ENCODE data around the gene LCOR.
"Not testable (repeated sequence)": the region's sequence is repeated elsewhere in the genome, so short reads cannot be mapped to it uniquely, and the experiment has no call there.

LCOR gene

DNA sequence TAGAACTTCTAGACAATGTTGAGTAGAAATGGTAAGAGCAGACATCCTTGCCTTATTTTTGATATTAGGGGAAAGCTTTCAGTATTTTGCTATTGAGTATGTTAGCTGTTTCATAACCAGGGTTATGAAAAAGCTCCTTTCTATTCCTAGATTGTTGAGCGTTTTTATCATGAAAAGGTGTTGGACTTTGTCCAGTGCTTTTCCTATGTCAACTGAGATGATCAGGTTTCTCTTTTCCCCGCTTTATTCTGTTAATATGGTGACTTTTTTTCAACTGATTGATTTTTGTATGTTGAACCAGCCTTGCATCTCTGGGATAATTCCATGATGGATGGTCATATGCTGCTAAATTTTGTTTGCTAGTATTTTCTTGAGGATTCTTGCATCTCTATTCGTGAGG, 58.5 kb downstream of the LCOR start:
- DNase-seq: no peak

DNA sequence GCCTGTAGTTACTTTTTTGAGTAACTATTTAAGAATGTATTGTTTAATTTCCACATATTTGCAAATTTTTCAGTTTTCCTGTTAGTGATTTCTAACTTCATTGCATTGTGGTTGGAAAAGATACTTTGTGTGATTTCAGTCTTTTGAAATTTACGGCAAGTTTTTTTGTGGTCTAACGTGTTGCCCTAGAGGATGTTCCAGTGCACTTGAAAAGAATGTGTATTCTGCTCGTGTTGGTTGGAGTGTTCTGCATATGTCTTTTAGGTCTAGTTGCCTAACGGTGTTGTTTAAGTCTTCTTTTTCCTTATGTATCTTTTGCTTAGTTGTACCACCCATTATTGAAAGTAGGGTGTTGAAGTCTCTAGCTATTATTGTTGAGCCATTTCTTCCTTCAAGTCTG, 59.7 kb downstream of the LCOR start:
- no peak for DNase-seq

DNA sequence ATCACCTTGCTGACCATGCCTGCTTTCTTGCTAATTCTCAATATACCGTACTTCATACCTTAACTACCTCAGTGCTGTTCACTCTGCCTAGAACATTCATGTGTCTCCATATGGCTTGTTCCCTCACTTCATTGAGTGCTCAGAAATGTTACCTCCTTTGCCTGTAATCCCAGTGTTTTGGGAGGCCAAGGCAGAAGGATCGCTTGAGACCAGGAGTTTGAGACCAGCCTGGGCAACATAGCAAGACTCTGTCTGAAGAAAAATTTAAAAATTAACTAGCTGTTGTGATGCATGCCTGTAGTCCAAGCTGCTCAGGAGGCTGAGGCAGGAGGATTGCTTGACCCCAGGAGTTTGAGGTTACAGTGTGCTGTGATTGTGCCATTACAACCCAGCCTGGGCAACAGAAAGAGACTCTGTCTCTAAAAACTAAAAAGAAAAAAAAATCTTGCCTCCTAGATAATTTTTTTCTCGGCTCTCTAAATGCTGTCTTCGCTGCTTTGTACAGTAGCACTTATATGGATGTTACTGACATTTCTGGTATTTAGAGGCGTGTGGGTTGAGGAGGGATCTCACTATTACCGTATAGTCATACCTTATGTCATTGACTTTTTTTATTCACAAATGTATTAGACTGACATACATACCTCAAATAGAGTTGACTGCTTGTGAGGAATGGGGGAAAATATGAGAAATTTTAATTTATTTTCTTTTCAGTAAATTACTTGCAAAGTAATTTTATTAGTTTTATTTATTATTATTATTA, 63.7 kb downstream of the LCOR start:
- DNase-seq: no peak

DNA sequence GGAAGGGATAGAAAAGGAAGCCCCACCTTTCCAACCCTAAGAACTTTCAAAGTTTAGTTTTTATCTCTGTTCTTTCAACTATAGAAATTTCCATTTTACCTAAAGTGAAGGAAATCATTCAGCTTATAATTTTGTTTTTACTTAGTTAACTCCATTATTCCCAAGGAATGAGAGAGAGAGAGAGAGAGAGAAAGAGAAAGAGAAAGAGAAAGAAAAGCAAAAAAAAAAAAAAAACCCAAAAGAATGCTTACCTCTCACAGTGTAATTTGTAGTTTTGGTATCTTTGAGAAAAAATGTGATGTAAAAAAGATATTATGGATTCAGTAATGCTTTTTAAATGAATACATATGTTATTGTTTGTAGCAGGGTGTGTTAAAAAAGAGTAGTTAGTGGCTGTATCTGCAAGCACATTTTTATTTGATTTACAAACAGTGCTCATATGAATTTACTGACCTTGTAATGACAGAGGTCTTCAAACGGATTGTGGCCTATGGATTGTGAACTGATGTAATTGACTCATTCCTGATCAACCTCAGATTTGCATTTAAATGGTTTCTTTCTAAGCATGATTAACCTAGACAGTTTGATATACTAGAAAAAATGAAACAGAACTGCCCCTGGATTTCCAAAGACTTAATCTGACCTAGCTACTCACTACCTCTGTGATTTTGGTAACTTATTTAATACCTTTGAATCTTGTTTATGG, 64.9 kb downstream of the LCOR start:
- DNase-seq: no peak

DNA sequence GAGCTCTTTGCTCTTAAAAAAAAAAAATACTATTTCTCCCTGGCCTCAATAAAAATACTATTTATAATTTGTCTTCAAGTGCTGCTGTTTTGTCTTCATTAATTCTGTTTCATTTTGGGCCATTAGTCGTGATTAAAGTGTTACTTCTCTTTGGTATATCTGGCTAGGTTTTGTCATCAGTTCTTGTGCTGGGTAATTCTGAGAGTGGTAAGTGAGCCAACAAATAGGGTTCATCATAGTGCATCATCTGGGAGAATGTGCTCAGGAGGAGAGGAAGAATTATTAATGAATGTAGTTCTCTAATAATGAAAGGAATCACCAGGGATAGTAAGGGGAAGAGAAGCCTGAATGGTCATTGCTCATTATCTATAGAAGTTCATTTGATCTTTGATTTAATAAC, 70.0 kb downstream of the LCOR start:
- no peak for DNase-seq

DNA sequence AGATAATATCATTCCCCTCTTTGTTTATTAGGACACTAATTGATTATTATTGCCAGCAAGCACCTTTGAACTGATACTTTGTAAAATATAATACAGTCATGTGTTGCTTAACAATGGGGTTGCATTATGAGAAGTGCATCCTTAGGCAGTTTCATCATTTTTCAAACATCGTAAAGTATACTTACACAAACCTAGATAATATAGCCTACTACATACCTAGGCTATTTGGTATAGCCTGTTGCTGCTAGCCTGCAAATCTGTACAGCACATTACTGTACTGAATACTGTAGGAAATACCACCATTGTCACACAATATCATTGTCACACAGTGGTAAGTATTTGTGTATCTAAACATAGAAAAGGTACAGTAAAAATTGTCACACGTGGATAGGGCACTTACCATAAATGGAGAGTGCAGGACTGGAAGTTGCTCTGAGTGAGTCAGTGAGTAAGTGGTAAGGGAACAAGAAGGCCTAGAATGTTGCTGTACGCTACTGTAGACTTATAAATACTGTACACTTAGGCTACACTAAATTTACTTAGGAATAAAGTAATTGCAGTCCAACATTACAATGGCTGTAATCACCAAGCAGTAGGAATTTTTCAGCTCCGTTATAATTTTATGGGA, 70.7 kb downstream of the LCOR start:
- DNase-seq: no peak

DNA sequence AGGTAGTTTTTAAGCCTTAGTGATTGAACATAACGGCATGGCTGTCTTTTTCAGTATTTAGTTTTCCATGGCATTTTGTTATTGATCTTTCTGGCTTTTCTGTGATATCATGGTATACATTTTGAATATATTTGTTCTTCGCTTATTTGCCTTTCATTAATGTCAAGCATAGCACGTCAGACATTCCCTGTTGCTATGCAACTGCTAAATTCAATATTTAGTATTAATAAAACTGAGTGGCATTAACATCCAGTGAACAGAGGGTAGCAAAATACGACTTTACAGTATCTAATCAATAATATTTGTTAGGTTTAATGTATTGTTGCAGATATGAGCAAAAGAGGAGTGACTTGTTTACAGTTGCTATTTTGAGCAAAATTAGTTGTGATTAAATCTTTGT, 72.5 kb downstream of the LCOR start:
- no peak for DNase-seq

DNA sequence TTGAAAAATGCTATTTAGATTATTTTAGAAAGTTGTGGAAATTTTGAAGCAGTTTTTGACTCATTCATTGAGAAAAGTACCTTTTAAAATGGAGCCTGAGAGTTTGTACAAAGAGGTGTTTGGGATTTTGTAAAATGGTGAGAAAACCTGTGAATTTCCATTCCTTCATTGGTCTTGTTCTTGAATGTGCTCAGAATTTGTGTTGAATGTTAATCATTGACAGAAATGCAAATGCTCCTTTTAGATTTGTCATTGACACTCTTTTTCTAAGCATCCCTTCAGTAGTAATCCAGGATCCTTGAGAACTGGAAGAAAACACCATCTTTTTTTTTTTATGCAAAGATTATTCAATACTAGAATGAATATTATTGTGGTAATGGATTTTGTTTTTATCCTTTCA, 74.8 kb downstream of the LCOR start:
- DNase-seq: no peak

DNA sequence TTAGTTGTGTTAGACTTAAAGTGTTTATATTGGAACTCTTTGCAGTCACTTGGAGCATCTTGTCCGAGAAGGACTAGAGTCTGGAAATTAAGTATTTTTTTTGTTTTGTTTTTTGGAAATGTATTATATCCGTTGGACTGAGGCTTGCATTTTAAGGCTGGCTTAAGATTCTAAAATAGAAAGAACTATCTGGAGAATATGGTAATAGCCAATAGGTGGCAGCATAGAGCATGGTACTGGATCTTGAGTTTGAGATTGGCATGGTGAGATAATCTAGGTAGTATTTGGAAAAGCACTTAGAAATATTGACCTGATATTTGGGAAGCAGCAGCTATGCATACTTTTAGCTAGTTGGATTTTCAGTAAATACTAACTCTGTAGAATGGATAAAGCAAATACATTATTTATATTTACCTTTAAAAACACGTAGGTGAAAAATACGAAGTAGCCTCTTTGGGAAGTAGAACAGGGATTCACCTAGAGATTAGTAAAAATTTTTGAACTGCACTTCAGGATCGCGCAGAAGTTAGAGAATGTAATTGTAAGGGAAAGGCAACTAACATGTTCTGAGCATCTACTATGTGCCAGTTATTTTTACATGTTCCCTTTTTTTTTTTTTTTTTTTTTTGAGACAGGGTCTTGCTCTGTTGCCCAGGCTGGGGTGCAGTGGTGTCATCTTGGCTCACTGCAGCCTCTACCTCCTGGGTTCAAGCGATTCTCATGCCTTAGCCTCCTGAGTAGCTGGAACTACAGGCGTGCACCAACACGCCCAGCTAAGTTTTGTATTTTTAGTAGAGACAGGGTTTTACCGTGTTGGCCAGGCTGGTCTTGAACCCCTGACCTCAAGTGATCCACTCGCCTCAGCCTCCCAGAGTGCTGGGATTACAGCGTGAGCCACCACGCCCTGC, 78.6 kb downstream of the LCOR start:
- DNase-seq: peak; percentile 31

DNA sequence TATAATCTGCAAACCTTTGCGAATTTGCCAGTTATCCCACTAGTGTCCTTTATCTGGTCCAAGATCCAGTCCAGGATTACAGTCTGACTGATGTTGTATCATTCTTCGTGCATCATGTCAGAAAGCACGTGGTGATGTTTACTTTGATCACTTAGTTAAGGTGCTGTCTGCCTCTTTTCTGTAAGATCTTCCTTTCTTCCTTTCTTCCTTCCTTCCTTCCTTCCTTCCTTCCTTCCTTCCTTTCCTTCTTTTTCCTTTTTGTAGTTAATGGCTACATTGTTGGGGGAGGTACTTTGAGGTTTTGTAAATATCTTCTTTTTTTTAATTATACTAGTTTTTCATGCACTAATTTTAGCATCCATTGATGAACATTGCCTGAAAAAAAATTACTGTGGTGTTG, 80.3 kb downstream of the LCOR start:
- no peak for DNase-seq

DNA sequence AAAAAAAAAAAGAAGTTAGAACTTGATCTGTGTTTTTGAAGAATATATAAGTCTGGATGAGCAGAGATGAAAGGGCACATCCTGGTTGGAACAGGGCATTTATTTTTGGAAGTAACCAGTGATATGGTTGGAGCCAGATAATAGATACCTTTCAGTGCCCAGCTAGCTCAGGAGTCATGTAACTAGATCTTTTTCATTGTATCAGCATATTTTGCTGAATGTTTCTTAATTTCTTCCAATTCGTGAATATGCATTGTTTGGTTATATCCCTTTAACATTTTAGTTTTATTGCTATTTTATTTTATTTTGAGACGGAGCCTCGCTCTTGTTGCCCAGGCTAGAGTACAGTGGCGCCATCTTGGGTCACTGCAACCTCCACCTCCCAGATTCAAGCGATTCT, 81.8 kb downstream of the LCOR start:
- DNase-seq: no peak

DNA sequence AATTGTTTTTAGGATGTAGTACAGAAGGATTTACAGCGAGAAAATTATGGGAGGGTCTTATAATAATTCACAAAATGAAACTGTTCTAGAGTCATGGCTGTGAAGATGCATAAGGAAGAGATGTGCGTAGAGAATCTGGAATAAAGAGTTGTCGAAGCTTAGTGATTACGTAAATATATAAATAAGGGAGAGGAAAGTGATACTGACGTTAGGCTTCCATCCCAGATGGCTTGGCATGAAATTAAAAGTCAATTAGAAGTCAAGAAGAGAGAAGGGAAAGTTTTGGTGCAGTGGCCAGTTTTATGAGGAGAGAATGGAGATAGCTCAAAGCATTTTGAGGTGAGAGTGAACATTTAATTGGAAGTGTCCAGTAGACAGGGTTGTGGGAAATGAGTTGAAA, 85.5 kb downstream of the LCOR start:
- DNase-seq: no peak

DNA sequence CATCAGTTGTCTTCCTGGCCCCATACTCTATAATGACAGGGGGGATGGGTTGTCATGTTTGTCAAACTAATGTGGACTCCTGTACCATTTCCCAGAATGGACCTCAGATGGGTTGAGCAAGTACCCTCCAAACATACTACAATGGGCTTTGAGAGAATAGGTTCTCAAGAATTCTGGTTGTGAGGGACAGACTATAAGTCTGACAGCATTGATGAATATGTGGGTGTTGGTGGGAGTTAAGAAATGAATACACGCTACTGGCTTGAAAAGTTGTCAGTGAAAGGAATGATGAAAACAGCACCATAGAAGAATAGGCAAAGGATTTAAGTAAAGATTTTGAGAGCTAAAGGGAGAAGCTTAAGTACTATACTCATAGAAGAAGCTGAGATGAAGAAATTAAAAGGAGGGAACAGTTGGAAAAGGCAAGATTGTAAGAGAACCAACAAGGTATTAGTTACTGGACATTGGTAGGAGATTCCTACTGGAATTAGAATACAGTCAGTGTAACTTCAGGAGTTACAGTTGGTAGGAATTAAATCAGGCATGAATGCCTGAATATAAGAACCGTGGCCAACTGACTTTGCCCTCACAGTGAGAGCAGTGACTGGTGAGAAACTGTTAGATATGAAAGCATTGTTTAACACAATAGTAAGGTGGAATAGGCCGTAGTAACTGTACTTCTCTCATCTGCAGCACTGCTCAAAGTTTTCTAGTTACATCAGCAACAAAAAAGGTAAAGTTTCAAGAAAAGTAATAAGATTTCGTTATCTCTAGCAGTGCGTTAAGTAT, 86.3 kb downstream of the LCOR start:
- no peak for DNase-seq

DNA sequence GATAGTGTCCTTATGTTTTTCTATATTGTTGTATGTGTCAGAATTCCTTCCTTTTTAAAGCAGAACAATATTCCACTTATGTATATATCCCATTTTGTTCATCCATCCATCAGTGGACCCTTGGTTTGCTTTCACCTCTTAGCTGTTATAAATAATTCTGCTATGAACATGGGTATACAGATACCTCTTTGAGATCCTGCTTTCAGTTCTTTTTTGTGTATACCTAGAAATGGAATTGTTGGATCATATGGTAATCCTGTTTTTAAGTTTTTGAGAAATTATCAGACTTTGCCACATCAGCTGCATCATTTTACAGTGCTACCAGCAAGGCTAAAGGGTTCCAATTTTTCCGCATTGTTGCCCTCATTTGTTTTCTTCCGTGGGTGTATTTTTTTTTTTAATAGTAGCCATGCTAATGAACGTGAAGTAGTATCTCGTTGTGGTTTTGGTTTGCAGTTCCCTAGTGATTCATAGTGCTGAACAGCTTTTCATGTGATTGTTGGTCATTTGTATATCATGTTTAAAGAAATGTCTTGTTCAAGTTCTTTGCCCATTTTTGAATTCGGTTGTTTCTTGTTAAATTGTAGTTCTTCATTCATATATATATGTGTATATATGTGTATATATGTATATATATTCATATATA, 87.8 kb downstream of the LCOR start:
- DNase-seq: peak; percentile 31

DNA sequence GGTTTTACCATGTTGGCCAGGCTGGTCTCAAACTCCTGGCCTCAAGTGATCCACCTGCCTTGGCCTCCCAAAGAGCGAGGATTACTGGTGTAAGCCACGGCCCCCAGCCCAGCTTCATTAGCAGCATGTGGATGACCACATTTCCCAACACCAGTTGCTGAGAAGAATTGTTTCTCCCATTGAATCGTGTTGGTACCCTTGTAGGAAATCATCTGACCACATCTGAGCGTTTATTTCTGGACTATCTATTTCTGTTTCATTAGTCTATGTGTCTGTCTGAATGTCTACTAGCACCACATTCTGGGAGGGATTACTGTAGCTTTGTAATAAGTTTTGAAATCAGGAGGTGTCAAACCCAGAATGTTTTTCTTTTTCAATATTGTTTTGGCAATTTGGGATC, 89.6 kb downstream of the LCOR start:
- DNase-seq: peak; percentile 45

DNA sequence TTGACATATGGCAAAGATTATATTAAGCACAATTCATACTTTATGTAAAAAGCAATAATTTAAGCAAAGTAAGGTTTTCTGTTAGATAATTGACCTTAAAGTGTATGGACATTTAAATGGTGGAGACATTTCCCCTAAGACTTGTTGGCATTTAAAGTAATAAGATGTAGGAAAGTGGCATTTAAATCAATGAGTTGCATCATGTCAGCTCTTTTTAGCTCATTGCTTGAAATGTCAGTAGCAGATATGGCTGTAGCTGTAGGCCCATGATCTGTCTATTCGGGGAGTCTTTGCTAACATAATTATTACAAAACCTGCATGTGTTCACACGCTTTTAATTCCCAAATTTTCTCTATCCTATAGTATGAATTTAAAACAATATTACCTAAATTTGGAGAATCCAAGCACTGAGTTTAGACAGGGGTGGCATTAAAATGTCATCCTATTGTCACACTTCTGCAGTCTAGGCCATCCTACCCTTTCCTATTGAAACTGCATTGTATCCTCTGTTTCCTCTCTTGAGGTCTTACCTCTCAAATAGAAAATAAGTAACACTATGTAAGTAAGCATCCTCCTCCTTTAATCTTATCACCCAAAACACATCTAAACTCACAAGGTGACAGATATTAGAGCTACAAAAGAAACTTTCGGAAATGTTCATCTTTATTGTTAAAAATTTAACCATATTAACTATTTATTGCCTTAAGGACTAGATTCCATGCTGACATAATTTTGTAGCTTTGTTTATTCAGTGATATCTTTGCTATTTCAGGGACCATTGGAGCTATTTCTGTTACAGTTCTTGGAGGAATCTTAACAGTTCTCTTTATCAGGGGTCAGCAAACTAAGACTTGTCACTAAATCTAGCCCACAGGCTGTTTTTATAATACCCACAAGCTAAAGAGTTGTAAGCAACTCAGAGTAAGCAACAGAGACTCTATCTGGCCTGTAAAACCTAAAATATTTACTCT, 91.2 kb downstream of the LCOR start:
- no peak for DNase-seq

DNA sequence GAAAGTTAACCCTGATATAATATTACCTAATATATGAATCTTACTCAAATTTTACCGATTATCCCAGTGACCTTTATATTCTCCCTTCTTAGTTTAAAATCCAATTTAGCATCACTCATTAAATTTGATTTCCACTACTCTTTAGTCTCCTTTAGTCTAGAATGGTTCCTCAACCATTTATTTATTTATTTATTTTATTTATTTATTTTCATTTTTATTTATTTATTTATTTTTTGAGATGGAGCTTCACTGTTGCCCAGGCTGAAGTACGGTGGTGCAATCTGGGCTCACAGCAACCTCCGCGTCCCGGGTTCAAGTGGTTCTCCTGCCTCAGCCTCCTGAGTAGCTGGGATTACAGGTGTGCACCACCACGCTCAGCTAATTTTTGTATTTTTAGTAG, 92.8 kb downstream of the LCOR start:
- DNase-seq: no peak

DNA sequence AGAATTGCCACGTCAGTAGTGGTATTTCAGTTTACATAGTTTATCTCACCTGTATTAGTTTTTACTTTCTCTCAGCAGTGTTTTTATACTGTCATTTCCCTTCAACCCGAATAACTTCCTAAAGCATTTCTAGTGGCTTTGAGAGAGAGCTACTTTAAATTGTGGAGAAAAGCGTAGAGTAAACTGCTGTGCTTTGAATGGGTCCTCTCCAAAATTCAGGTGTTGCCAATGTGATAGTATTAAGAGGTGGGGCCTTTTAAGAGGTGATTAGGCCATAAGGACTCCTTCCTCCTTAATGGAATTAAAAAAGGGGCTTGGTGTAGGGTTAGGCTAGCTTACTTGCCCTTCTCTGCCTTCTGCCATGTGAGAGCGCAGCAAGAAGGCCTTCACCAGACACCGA, 98.4 kb downstream of the LCOR start:
- DNase-seq: no peak

DNA sequence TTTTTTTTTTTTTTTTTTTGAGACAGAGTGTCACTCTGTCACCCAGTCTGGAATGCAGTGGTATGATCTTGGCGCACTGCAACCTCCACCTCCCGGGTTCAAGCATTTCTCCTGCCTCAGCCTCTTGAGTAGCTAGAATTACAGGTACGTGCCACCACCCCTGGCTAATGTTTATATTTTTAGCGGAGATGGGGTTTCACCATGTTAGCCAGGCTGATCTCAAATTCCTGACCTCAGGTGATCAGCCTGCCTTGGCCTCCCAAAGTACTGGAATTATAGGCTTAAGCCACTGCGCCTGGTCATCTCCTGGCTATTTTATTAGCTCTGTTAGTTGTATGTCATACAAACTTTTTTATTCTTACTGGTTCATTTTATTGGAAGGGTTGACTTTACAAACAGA, 103.0 kb downstream of the LCOR start:
- no peak for DNase-seq

DNA sequence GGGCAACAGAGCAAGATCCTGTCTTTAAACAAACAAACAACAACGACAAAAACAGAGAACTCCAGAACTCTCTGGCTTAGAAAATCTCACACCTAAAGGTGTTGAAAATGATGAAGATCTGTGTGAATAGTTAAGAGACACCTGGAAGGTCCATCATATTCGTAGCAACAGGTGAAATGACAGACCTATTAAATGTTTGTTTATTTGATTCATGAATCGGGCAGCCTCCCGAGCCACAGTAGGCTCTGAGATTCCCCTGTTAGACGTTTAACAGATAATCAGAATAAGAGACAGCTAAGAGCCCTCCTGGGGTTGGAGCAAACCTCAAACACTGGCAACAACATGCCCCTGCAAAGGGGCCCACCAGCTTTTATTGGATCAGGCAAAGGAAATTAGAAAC, 103.7 kb downstream of the LCOR start:
- DNase-seq: no peak

DNA sequence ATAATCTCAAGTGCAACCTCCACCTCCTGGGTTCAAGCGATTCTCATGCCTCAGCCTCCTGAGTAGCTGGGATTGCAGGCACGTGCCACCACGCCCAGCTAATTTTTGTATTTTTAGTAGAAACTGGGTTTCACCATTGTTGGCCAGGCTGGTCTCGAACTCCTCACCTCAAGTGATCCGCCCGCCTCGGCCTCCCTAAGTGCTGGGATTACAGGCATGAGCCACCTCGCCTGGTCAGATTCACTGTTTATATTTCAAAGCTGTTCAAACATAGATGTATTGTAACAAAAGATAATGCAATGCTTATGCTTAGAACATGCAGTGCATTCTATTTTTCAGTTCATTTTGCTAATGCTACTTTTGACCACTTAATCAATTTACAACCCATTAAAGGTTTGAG, 111.1 kb downstream of the LCOR start:
- DNase-seq: not testable (repeated sequence)
